K562 (cell line): ENCODE measurements around the gene COLEC12.

Experiments used
- ARHGAP35 ChIP-seq: fragments of 450-650 bp; IDR thresholded peaks from 2 replicates; pipeline ENCODE4 v1.6.1; 2018; ENCODE audit not compliant: partially characterized antibody
- ATF3 ChIP-seq, 2 experiments: fragments of 450-650 bp in 1 of 2; sonication (generic) in 1 of 2; formaldehyde crosslinking in 1 of 2; IDR thresholded peaks in 1 of 2; conservative IDR thresholded peaks in 1 of 2; 2 replicates each; pipeline versions ENCODE4 v1.6.1 to v1.8.1; 2016 to 2023; ENCODE audit warnings: mild to moderate bottlenecking in 2 of 2, moderate library complexity in 2 of 2, inconsistent platforms in 1 of 2, missing genetic modification reagents in 1 of 2
- CEBPG ChIP-seq, 3 experiments: fragments of 200-800 bp in 1 of 3; sonication (Bioruptor generic) in 1 of 3; sonication (generic) in 1 of 3; formaldehyde crosslinking in 1 of 3; IDR thresholded peaks in 2 of 3; conservative IDR thresholded peaks in 1 of 3; 2 replicates each; pipeline versions ENCODE4 v1.6.1 to v1.8.0; 2016 to 2022; ENCODE audit warnings: missing compliant biosample characterization in 2 of 3, missing genetic modification characterization in 2 of 3, mild to moderate bottlenecking in 1 of 3, missing genetic modification reagents in 1 of 3
- FOS ChIP-seq: IDR thresholded peaks from 3 replicates; pipeline ENCODE4 v1.6.1; 2011; ENCODE audit not compliant: insufficient read length; ENCODE audit errors: extremely low read depth
- GTF2F1 ChIP-seq: IDR thresholded peaks from 2 replicates; pipeline ENCODE4 v1.6.1; 2011; ENCODE audit warnings: low read depth, low read length, improper control_type of control experiment
- JUNB ChIP-seq: fragments of 450-650 bp; formaldehyde crosslinking; conservative IDR thresholded peaks from 2 replicates; pipeline ENCODE4 v1.4.0; 2020; ENCODE audit warnings: mild to moderate bottlenecking
- RNF2 ChIP-seq: sonication (generic); IDR thresholded peaks from 2 replicates; pipeline ENCODE4 v1.6.1; 2016
- ZKSCAN8 ChIP-seq: fragments of 200-800 bp; sonication (Bioruptor generic); IDR thresholded peaks from 2 replicates; pipeline ENCODE4 v1.6.1; 2016; ENCODE audit warnings: missing genetic modification characterization, missing compliant biosample characterization
- ZNF707 ChIP-seq: fragments of 250-450 bp; sonication (Bioruptor Pico); conservative IDR thresholded peaks from 2 replicates; pipeline ENCODE4 v1.8.0; 2022; ENCODE audit warnings: inconsistent platforms, mild to moderate bottlenecking, moderate library complexity
- TF ChIP-seq, protein P1 (sequence below): sonication (generic); formaldehyde crosslinking; IDR thresholded peaks from 2 replicates; pipeline ENCODE4 v1.5.0; 2020; ENCODE audit warnings: missing genetic modification reagents
- TF ChIP-seq, protein P2 (sequence below): fragments of 250-450 bp; sonication (Bioruptor Pico); IDR thresholded peaks from 2 replicates; pipeline ENCODE4 v1.4.0; 2020; ENCODE audit warnings: borderline replicate concordance

- TF ChIP-seq, protein P1, sequence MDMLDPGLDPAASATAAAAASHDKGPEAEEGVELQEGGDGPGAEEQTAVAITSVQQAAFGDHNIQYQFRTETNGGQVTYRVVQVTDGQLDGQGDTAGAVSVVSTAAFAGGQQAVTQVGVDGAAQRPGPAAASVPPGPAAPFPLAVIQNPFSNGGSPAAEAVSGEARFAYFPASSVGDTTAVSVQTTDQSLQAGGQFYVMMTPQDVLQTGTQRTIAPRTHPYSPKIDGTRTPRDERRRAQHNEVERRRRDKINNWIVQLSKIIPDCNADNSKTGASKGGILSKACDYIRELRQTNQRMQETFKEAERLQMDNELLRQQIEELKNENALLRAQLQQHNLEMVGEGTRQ: no peak
- TF ChIP-seq CEBPG (CRISPR knock-in tag; IDR thresholded peaks at IDR 0.05) (no peak), CEBPG (tag; conservative IDR thresholded peaks at IDR 0.05 in 1 of 2, IDR thresholded peaks at IDR 0.05 in 1 of 2) (no peak), RNF2 (no peak), ARHGAP35 (no peak), GTF2F1 (no peak), ZNF707 (CRISPR knock-in tag) (no peak), ATF3 (IDR thresholded peaks at IDR 0.05) (no peak), ATF3 (CRISPR knock-in tag; conservative IDR thresholded peaks at IDR 0.05) (no peak), JUNB (no peak), ZKSCAN8 (CRISPR knock-in tag) (no peak), FOS (no peak)
- TF ChIP-seq, protein P2, sequence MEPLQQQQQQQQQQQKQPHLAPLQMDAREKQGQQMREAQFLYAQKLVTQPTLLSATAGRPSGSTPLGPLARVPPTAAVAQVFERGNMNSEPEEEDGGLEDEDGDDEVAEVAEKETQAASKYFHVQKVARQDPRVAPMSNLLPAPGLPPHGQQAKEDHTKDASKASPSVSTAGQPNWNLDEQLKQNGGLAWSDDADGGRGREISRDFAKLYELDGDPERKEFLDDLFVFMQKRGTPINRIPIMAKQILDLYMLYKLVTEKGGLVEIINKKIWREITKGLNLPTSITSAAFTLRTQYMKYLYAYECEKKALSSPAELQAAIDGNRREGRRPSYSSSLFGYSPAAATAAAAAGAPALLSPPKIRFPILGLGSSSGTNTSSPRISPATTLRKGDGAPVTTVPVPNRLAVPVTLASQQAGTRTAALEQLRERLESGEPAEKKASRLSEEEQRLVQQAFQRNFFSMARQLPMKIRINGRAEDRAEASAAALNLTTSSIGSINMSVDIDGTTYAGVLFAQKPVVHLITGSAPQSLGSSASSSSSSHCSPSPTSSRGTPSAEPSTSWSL (CRISPR knock-in tag): no peak
Measured at GRCh38 chr18:506801-507200, 6.3 kb upstream of the COLEC12 start.
